A673 (cell line): ENCODE results near the gene NUP50.

ENCODE experiments used
- EZH2 ChIP-seq: fragments of 200-600 bp; sonication (generic); IDR thresholded peaks from 2 replicates; pipeline ENCODE4 v1.6.1; 2017; ENCODE audit warnings: borderline replicate concordance, low read depth, mild to moderate bottlenecking, mixed read lengths, antibody characterized with exemption, low read length; ENCODE audit not compliant: poor library complexity, severe bottlenecking
- TF ChIP-seq, protein P1 (sequence below): fragments of 300-800, 200-600 bp; sonication (generic); conservative IDR thresholded peaks from 2 replicates; pipeline ENCODE4 v1.5.1; 2017; ENCODE audit warnings: low read depth, mild to moderate bottlenecking, antibody characterized with exemption, low read length, moderate library complexity, mixed read lengths

DNA sequence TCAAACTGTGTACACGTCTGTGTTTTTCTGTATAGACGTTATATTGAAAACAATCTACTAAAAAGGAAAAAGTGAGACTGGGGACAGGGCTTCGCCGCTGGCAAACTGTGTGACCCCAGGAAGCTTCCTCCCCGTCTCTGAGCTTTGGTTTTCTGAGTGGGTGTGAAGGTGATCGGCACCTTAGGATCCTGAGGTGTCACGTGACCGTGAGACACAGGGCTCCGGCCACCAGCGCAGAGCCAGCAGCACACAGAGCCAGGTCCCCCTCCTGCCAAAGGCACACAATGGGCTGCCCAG is 44.9 kb downstream of the NUP50 start:
- TF ChIP-seq EZH2, result no peak
- TF ChIP-seq, protein P1, sequence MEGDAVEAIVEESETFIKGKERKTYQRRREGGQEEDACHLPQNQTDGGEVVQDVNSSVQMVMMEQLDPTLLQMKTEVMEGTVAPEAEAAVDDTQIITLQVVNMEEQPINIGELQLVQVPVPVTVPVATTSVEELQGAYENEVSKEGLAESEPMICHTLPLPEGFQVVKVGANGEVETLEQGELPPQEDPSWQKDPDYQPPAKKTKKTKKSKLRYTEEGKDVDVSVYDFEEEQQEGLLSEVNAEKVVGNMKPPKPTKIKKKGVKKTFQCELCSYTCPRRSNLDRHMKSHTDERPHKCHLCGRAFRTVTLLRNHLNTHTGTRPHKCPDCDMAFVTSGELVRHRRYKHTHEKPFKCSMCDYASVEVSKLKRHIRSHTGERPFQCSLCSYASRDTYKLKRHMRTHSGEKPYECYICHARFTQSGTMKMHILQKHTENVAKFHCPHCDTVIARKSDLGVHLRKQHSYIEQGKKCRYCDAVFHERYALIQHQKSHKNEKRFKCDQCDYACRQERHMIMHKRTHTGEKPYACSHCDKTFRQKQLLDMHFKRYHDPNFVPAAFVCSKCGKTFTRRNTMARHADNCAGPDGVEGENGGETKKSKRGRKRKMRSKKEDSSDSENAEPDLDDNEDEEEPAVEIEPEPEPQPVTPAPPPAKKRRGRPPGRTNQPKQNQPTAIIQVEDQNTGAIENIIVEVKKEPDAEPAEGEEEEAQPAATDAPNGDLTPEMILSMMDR, result no peak
